ENCODE measurements around the gene ZCCHC2.

The ZCCHC2 gene

DNA sequence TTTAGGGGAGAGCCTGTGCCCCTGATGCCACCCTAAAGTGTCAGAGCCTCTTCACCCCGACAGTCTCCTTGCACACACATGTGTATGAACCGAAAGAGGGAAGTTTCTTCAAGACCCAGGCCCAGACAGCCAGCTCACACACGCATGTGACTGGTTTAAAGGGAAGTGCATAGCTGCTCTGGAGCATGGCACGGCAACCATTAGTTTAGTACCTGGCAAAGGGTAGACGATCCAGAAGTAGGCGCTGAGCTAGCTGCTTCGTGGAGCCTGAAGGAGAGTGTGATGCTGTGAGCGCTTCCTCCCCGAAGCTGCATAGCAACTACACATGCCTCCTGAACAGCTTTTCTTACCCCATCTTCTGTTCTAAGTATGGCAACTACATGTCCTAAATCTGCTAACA is 91.7 kb downstream of the ZCCHC2 start:
- no peak overlapping the region for H3K4me3 ChIP-seq (ENCODE audit: low read depth, low read length)
- ChIA-PET POLR2A (no interaction called here), CTCF (interaction anchor here (0.9 kb wide), 1 partner anchor 31 kb away, joined by 3 read pairs; no protein-coding TSS in a partner anchor)
- no peak for TF ChIP-seq CTCF (IDR thresholded peaks at IDR 0.05; ENCODE audit: insufficient read depth, low read length, missing control alignments)
- no peak for DNase-seq (ENCODE audit: low read depth, low spot score)

- TF ChIP-seq CTCF (IDR thresholded peaks at IDR 0.05; ENCODE audit: insufficient read depth, low read length, missing control alignments): no peak
- ChIA-PET POLR2A (no interaction called here), CTCF (interaction anchor here (0.8 to 1.0 kb wide), 3 partner anchors 30 to 365 kb away, joined by 3 read pairs; no protein-coding TSS in a partner anchor)
- DNase-seq (ENCODE audit: low read depth, low spot score): no peak
- no peak overlapping the region for H3K4me3 ChIP-seq (ENCODE audit: low read depth, low read length)
Observed at GRCh38 chr18:62616331-62616805, 93.5 kb downstream of the ZCCHC2 start.

- ChIA-PET CTCF (interaction anchor here (1.0 kb wide), 1 partner anchor 32 kb away, joined by 4 read pairs; no protein-coding TSS in a partner anchor), POLR2A (no interaction called here)
- no peak for DNase-seq (ENCODE audit: low read depth, low spot score)
- H3K4me3 ChIP-seq (ENCODE audit: low read depth, low read length): no peak overlapping the region
- TF ChIP-seq CTCF (IDR thresholded peaks at IDR 0.05; ENCODE audit: insufficient read depth, low read length, missing control alignments): no peak
Observed at GRCh38 chr18:62617793-62618591, 95.2 kb downstream of the ZCCHC2 start.

- ChIA-PET CTCF (interaction anchor here (0.8 to 1.0 kb wide), 2 partner anchors 33 to 35 kb away, joined by 4 read pairs; no protein-coding TSS in a partner anchor), POLR2A (no interaction called here)
- TF ChIP-seq CTCF (IDR thresholded peaks at IDR 0.05; ENCODE audit: insufficient read depth, low read length, missing control alignments): no peak
- no peak overlapping the region for H3K4me3 ChIP-seq (ENCODE audit: low read depth, low read length)
- DNase-seq (ENCODE audit: low read depth, low spot score): no peak
Observed at GRCh38 chr18:62618735-62619134, 95.9 kb downstream of the ZCCHC2 start.

DNA sequence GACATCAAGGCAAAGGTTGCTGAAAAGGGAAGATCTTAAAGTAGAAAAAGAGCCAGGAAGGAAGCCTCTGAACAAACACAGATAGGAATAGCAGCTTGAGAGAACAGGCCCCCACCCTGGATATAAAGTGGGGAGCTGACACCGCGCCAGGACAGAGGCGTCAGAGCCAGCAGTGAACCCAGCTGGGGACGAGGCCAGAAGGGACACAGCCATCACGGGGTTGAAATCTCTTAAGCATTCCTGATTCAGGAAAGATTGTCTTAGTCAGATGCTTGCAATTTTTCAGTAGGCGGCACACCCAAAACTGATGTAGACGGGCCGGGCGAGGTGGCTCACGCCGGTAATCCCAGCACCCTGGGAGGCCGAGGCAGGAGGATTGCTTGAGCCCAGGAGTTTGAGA is 98.7 kb downstream of the ZCCHC2 start:
- no peak for TF ChIP-seq CTCF (IDR thresholded peaks at IDR 0.05; ENCODE audit: insufficient read depth, low read length, missing control alignments)
- CTCF ChIA-PET: interaction anchor here (1.3 kb wide), 2 partner anchors 75 to 361 kb away, joined by 4 to 5 read pairs; no protein-coding TSS in a partner anchor
- no peak overlapping the region for H3K4me3 ChIP-seq (ENCODE audit: low read depth, low read length)
- DNase-seq (ENCODE audit: low read depth, low spot score): no peak
- POLR2A ChIA-PET: no interaction called here

- no peak for DNase-seq (ENCODE audit: low read depth, low spot score)
- CTCF ChIA-PET: interaction anchor here (1.0 to 1.1 kb wide), 2 partner anchors 39 to 358 kb away, joined by 3 to 6 read pairs; no protein-coding TSS in a partner anchor
Observed at GRCh38 chr18:62625019-62625418, 102.2 kb downstream of the ZCCHC2 start.

More at GRCh38 chr18:62625019-62625418, 102.2 kb downstream of the ZCCHC2 start:
- H3K4me3 ChIP-seq (ENCODE audit: low read depth, low read length): no peak overlapping the region
- POLR2A ChIA-PET: no interaction called here
- TF ChIP-seq CTCF (IDR thresholded peaks at IDR 0.05; ENCODE audit: insufficient read depth, low read length, missing control alignments): no peak
